Right renal pelvis (tissue), 4 donors: Measurements from ENCODE around the gene PTS. TPM values are rescaled to one million over a fixed set of nuclear protein-coding genes. Genes with fewer than 3 reads are reported as not detected.
"Not testable (repeated sequence)": the region's sequence is repeated elsewhere in the genome, so short reads cannot be mapped to it uniquely, and the experiment has no call there.

Experiments
- DNase-seq, 4 donors: peaks; one replicate each; pipeline ENCODE4 v3.0.0-alpha.2; 2013; ENCODE audit warnings: low read depth in 4 of 4, low spot score in 3 of 4, missing footprints in 1 of 4
- polyA plus RNA-seq, 4 donors: library from polyadenylated mRNA; unstranded; fragments of 120-200 nt; gene quantifications; one replicate each; pipeline ENCODE4 v1.2.1, GENCODE V29; 2013; ENCODE audit not compliant: insufficient read length in 4 of 4

Gene PTS
- 10 to 100 TPM; 45.9 to 58.4 (median 54.8) TPM for polyA plus RNA-seq

GRCh38 chr11:112226062-112226830 is at the start of gene PTS:
TSS of gene PTS (plus strand) at chr11:112226428. CDS start at chr11:112226444, 16 bp downstream.
- DNase-seq = peak; percentile 78 to 84 (median 83)

DNA sequence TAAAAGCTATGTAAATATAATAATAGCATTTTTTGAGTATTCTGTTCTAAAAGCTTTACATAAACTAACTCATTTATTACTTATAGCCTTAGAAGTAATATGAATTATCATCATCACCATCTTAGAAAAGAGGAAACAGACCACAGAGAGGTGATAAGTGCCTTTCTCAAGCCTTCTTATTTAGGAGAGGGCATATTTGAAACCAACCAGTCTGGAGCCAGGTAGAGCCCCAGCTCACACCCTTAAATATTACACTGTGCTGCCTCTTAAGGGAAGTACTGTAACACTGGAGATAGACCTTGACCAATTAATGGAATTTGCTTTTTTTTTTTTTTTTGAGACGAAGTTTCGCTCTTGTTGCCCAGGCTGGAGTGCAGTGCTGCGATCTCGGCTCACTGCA is 48.6 kb upstream of the PTS start:
- DNase-seq = no peak

GRCh38 chr11:112178428-112178827 is 47.8 kb upstream of the PTS start:
- no peak for DNase-seq

- DNase-seq = no peak
Observed at GRCh38 chr11:112178936-112179335, 47.3 kb upstream of the PTS start.

GRCh38 chr11:112179601-112180000 is 46.6 kb upstream of the PTS start:
- DNase-seq = no peak

DNA sequence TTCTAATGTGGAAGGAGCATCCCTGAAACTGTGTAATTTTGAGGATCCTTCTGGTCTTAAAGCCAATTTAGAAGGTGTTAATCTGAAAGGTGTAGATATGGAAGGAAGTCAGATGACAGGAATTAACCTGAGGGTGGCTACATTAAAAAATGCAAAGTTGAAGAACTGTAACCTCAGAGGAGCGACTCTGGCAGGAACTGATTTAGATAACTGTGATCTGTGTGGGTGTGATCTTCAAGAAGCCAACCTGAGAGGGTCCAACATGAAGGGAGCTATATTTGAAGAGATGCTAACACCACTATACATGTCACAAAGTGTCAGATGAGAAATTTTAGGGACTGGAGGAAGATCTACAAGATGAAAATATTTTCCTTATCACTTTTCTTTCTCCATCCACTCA is 43.4 kb upstream of the PTS start:
- DNase-seq = no peak

GRCh38 chr11:112185883-112186282 is 40.3 kb upstream of the PTS start:
- no peak for DNase-seq

DNA sequence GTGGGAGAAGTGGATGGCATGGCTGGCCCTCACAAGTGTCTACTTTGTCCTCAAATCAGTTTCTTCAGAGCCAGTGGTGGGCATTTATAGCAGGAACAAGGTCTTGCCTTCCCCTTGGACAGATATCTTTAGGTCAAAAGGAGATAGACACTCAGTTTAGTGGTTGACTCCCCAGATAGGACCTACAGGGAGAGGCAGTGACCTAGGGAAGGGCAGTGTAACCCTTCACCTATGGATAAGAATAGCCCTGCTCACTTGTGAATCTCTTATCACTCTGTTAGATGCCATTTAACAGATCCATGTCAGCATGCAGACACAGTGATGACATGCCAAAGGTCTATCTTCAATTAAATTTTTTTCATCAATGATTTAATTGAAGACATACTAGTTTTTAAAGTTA is 39.9 kb upstream of the PTS start:
- DNase-seq = no peak

- not testable (repeated sequence) for DNase-seq
Observed at GRCh38 chr11:112195113-112195512, 31.1 kb upstream of the PTS start.

DNA sequence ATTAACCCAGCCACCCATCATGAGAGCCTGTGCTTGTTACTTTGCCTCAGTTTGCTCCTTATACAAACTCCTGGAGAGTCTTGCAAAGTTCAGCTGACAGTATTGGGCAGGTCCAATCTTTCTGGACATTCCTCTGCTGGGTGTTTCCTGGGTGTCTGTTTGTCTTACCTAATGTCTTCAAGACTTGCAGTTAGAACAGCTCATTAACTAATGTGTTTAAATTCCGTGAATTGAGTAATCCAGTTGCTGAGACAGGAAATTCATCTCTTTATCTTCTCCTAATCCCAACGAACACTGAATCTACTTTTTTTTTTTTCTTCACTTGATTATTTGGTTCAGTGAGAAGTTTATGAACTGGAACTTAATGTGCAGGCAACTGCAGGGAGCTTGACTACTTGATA is 30.3 kb upstream of the PTS start:
- no peak for DNase-seq

GRCh38 chr11:112196519-112197087 is 29.6 kb upstream of the PTS start:
- DNase-seq = no peak

- not testable (repeated sequence) for DNase-seq
Observed at GRCh38 chr11:112199101-112199500, 27.1 kb upstream of the PTS start.

DNA sequence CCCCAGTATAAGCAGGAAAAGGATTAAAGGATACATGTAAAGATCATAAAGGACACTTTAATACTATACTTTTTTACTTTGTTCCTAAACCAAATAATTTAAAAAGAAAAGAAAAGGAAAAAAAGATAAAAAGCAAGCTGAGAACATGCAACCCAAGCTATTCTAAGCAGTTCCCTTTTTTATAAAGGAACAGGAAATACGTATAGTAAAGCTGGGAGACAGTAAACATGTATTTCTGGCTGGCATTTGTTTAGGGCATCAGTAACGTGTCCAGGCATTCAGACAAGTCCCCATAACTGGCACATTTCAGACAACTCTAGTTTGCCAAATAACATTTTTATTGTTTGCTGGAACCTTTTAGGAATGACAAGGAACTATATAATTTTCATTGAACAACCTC is 26.0 kb upstream of the PTS start:
- DNase-seq = no peak

DNA sequence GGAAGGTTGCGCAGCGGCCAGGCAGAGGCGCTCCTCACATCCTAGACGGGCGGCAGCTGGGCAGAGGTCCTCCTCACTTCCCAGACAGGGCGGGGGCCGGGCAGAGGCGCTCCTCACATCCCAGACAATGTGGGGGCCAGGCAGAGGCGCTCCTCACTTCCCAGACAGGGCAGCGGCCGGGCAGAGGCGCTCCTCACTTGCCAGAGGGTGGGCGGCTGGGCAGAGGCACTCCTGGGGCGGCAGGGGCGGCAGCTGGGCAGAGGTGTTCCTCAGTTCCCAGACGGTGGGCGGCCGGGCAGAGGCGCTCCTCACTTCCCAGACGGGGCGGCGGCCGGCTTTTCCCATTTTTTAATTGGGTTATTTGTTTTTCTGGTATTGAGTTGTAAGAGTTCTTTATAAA is 20.2 kb upstream of the PTS start:
- no peak for DNase-seq

- no peak for DNase-seq
Observed at GRCh38 chr11:112210890-112211289, 15.3 kb upstream of the PTS start.

- no peak for DNase-seq
Observed at GRCh38 chr11:112211536-112211935, 14.7 kb upstream of the PTS start.

GRCh38 chr11:112212290-112212689 is 13.9 kb upstream of the PTS start:
- DNase-seq = no peak

DNA sequence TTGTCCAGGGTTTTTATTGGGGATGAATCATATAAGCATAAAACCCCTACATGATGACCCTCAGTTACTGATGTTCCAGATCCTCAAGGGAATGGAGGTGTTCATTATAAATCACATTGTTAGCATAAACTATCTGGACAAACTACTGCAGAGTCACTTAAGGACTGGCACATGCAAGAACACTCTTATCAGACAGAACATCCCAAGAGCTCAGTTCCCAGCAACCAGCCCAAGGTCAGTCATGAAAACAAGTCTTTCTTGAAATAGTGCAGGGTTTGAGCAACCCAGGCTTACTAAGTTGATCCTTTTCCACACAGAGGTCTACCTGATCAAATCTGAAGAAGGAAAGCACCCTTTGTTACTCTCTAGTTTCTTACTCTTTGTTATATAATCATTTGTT is 13.5 kb upstream of the PTS start:
- no peak for DNase-seq

DNA sequence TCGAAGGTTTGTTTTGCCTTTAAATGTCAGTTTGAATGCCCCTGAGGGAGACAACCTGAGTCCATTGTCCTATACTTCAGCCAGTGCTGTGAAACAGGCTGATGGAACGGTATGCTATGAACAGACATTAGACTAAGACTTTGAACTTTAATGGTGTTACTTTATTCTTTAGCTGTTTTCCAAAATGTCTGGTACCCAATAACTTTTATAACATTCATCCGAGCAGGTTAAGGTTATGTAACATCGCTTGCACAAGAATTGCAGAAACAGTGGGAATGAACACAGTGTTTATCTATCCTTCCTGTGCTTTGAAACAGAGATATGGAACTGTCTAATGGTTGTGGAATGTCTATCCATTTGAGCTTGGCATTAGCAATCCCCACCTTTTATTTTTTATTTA is 12.5 kb upstream of the PTS start:
- no peak for DNase-seq

DNA sequence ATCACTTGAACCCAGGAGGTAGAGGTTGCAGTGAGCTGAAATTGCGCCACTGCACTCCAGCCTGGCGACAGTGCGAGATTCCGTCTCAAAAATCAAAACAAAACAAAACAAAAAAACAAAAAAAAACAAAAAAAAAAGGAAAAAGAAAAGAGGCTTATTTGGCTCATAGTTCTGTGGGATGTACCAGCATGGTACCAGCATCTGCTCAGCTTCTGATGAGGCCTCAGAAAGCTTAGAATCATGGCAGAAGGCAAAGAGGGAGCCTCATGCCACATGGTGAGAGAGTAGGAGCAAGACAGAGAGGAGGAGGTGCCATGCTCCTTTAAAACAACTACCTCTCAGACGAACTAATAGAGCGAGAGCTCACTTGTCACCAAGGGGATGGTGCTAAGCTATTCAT is 10.6 kb upstream of the PTS start:
- no peak for DNase-seq

- DNase-seq = no peak
Observed at GRCh38 chr11:112216561-112217105, 9.6 kb upstream of the PTS start.
